HepG2 (cell line): ENCODE data around the gene CELSR2. TPM values are rescaled to one million over a fixed set of nuclear protein-coding genes. Genes with fewer than 3 reads are reported as not detected.

Experiments
- DBP ChIP-seq: sonication (generic); formaldehyde crosslinking; IDR thresholded peaks from 2 replicates; pipeline ENCODE4 v1.4.0; 2020; ENCODE audit warnings: missing genetic modification reagents; ENCODE audit errors: not compliant biosample characterization
- FLYWCH1 ChIP-seq: sonication (generic); formaldehyde crosslinking; IDR thresholded peaks from 2 replicates; pipeline ENCODE4 v1.8.1; 2023; ENCODE audit warnings: mild to moderate bottlenecking, missing genetic modification reagents
- GMEB1 ChIP-seq: sonication (generic); formaldehyde crosslinking; IDR thresholded peaks from 2 replicates; pipeline ENCODE4 v1.5.1; 2020; ENCODE audit warnings: missing genetic modification reagents, mild to moderate bottlenecking, borderline replicate concordance
- KDM1A ChIP-seq: IDR thresholded peaks from 2 replicates; pipeline ENCODE4 v1.6.1; 2016; ENCODE audit warnings: missing compliant biosample characterization
- KMT2A ChIP-seq: sonication (generic); formaldehyde crosslinking; IDR thresholded peaks from 2 replicates; pipeline ENCODE4 v1.4.0; 2020; ENCODE audit warnings: missing genetic modification reagents
- MAX ChIP-seq: IDR thresholded peaks from 2 replicates; pipeline ENCODE4 v1.6.1; 2012; ENCODE audit warnings: inconsistent platforms
- MBNL3 ChIP-seq: fragments of 250-450 bp; sonication (Bioruptor Pico); conservative IDR thresholded peaks from 2 replicates; pipeline ENCODE4 v1.8.0; 2022; ENCODE audit warnings: mild to moderate bottlenecking, inconsistent platforms
- MZF1 ChIP-seq: sonication (generic); formaldehyde crosslinking; IDR thresholded peaks from 2 replicates; pipeline ENCODE4 v1.8.1; 2023; ENCODE audit warnings: mild to moderate bottlenecking, missing genetic modification reagents, borderline replicate concordance
- NRL ChIP-seq: sonication (generic); formaldehyde crosslinking; IDR thresholded peaks from 2 replicates; pipeline ENCODE4 v1.5.0; 2020; ENCODE audit warnings: missing genetic modification reagents, mild to moderate bottlenecking, moderate library complexity, borderline replicate concordance
- RCOR2 ChIP-seq: IDR thresholded peaks from 2 replicates; pipeline ENCODE4 v1.6.1; 2016; ENCODE audit warnings: missing biosample characterization, missing genetic modification reagents
- TARDBP ChIP-seq: sonication (generic); formaldehyde crosslinking; IDR thresholded peaks from 2 replicates; pipeline ENCODE4 v1.8.0; 2022; ENCODE audit warnings: mild to moderate bottlenecking, missing genetic modification reagents
- ZBTB26 ChIP-seq: IDR thresholded peaks from 2 replicates; pipeline ENCODE4 v1.6.1; 2016; ENCODE audit warnings: missing compliant biosample characterization, missing genetic modification reagents, borderline replicate concordance
- ZBTB33 ChIP-seq: sonication (generic); formaldehyde crosslinking; IDR thresholded peaks from 2 replicates; pipeline ENCODE4 v1.4.0; 2020; ENCODE audit warnings: missing genetic modification reagents
- ZNF326 ChIP-seq: sonication (generic); formaldehyde crosslinking; IDR thresholded peaks from 2 replicates; pipeline ENCODE4 v1.4.0; 2020; ENCODE audit warnings: missing genetic modification reagents, borderline replicate concordance
- ZNF501 ChIP-seq: sonication (generic); formaldehyde crosslinking; IDR thresholded peaks from 2 replicates; pipeline ENCODE4 v1.5.1; 2020; ENCODE audit warnings: mild to moderate bottlenecking, moderate library complexity, missing genetic modification reagents
- ZNF512 ChIP-seq: sonication (generic); formaldehyde crosslinking; IDR thresholded peaks from 2 replicates; pipeline ENCODE4 v1.4.0; 2020; ENCODE audit warnings: mild to moderate bottlenecking, missing genetic modification reagents
- ZNF614 ChIP-seq: IDR thresholded peaks from 2 replicates; pipeline ENCODE4 v1.6.1; 2018; ENCODE audit warnings: missing biosample characterization, missing genetic modification reagents, inconsistent platforms, borderline replicate concordance
- ZNF672 ChIP-seq: sonication (generic); formaldehyde crosslinking; IDR thresholded peaks from 2 replicates; pipeline ENCODE4 v1.8.1; 2022; ENCODE audit warnings: missing genetic modification reagents
- ZNF7 ChIP-seq: IDR thresholded peaks from 2 replicates; pipeline ENCODE4 v1.6.1; 2016; ENCODE audit warnings: missing biosample characterization, missing genetic modification reagents
- ZNF766 ChIP-seq: sonication (generic); formaldehyde crosslinking; IDR thresholded peaks from 2 replicates; pipeline ENCODE4 v1.5.0; 2020; ENCODE audit warnings: missing genetic modification reagents, borderline replicate concordance
- ZNF788 ChIP-seq: sonication (generic); formaldehyde crosslinking; IDR thresholded peaks from 2 replicates; pipeline ENCODE4 v1.5.0; 2020; ENCODE audit warnings: mild to moderate bottlenecking, missing genetic modification reagents, borderline replicate concordance
- ZSCAN30 ChIP-seq: sonication (generic); formaldehyde crosslinking; IDR thresholded peaks from 2 replicates; pipeline ENCODE4 v1.5.0; 2020; ENCODE audit warnings: mild to moderate bottlenecking, missing genetic modification reagents
- polyA plus RNA-seq, 8 experiments: library from polyadenylated mRNA; depleted of rRNA in 3 of 8; stranded (reverse) in 7 of 8; unstranded in 1 of 8; fragments of >200 nt; fragmentation: Illumina TruSeq in 4 of 8; extraction: Trizol in 4 of 8; gene quantifications; 2 replicates each; pipeline versions ENCODE4 v1.2.1 to v1.2.3, GENCODE V29; 2011 to 2016; ENCODE audit warnings: low read depth in 4 of 8, missing spikeins in 1 of 8, mixed read lengths in 1 of 8; ENCODE audit not compliant: insufficient read depth in 1 of 8
- total RNA-seq, 5 experiments: library from RNA; depleted of rRNA; stranded (reverse); fragments of >200 nt; fragmentation: Illumina TruSeq; extraction: Trizol; gene quantifications; 2 replicates each; pipeline ENCODE4 v1.2.3, GENCODE V29; 2016; ENCODE audit warnings: low read depth in 1 of 5

The CELSR2 gene
- total and polyA plus RNA-seq, 2 of the 13 experiments (the other 11 are each of a cell fraction or from before 2014, with no cell fraction given) = 4.0 to 6.6 TPM

- TF ChIP-seq GMEB1 (CRISPR knock-in tag) (no peak), MBNL3 (no peak), ZSCAN30 (no peak), ZNF614 (CRISPR knock-in tag) (0 out of 2 replicates have a peak, but pooled peaks have one; percentile 45), DBP (no peak), NRL (CRISPR knock-in tag) (no peak), ZNF501 (CRISPR knock-in tag) (0 out of 2 replicates have a peak, but pooled peaks have one; percentile 18), ZBTB26 (CRISPR knock-in tag) (no peak), RCOR2 (CRISPR knock-in tag) (no peak), MAX (0 out of 2 replicates have a peak, but pooled peaks have one; percentile 20), KDM1A (no peak), ZNF512 (CRISPR knock-in tag) (0 out of 2 replicates have a peak, but pooled peaks have one; percentile 30), MZF1 (CRISPR knock-in tag) (no peak), ZNF7 (CRISPR knock-in tag) (no peak), KMT2A (no peak), TARDBP (CRISPR knock-in tag) (0 out of 2 replicates have a peak, but pooled peaks have one; percentile 31), ZBTB33 (CRISPR knock-in tag) (no peak; the same call in 1 of the 2 replicates), FLYWCH1 (CRISPR knock-in tag) (no peak), ZNF766 (no peak), ZNF326 (no peak), ZNF672 (CRISPR knock-in tag) (no peak), ZNF788 (CRISPR knock-in tag) (peak; percentile 23; the same call in 1 of the 2 replicates)
Measured at GRCh38 chr1:109239409-109240068, 9.8 kb upstream of the CELSR2 start (continued).
